IPS DF 19.7 (cell line): ENCODE data around the gene CSHL1.
"Not testable (repeated sequence)": the region's sequence is repeated elsewhere in the genome, so short reads cannot be mapped to it uniquely, and the experiment has no call there.

Source experiments
- DNase-seq: peaks from one replicate; pipeline ENCODE4 v3.0.0-alpha.2; 2013; ENCODE audit warnings: low read depth, low spot score

CSHL1 gene

DNA sequence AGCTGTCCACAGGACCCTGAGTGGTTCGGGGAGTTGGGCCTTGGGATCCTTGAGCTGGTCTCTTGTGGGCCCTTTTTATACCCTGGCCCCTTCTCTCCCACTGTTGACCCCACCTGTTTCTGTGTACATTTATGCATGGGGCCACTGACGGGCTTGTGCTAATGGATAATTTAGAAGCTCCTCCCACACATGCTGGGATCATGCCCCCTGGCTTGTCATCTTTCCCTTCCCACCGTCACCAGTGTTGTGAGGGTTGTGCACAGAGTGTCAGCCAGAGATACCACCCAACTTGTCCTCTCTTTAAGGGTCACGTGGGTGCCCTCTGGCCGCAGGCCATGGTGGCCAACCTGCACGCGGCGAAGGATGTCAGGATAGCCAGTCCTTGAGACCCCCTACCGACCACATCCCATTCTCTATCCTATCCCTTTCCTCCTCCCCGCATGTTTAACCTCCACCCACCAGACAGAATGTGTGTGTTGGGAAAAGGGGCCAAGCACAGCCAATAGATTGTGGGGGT is 7.8 kb upstream of the CSHL1 start, which contains the start of gene GH1:
TSS of gene GH1 (minus strand) at position 51 of the 517 bp plus-strand sequence. CDS start 63 bp downstream, outside the sequence.
- DNase-seq, result not testable (repeated sequence)

GRCh38 chr17:63918305-63918704 is 7.2 kb upstream of the CSHL1 start:
- DNase-seq, result no peak

GRCh38 chr17:63917646-63918045 is 6.6 kb upstream of the CSHL1 start:
- DNase-seq, result no peak

GRCh38 chr17:63917206-63917605 is 6.1 kb upstream of the CSHL1 start:
- not testable (repeated sequence) for DNase-seq

DNA sequence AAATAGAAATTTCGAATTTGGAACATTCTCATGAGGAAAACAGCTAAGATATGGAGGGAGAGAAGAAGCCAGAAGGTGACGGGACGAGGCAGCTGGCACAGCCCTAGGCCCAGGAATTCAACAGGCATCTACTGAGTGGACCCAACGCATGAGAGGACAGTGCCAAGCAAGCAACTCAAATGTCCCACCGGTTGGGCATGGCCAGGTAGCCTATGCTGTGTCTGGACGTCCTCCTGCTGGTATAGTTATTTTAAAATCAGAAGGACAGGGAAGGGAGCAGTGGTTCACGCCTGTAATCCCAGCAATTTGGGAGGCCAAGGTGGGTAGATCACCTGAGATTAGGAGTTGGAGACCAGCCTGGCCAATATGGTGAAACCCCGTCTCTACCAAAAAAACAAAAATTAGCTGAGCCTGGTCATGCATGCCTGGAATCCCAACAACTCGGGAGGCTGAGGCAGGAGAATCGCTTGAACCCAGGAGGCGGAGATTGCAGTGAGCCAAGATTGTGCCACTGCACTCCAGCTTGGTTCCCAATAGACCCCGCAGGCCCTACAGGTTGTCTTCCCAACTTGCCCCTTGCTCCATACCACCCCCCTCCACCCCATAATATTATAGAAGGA is 5.6 kb upstream of the CSHL1 start:
- DNase-seq, result no peak

- DNase-seq, result not testable (repeated sequence)
Observed at GRCh38 chr17:63915753-63916152, 4.7 kb upstream of the CSHL1 start.

- DNase-seq, result no peak
Observed at GRCh38 chr17:63914471-63914870, 3.4 kb upstream of the CSHL1 start.

GRCh38 chr17:63911657-63912100 is 621 bp upstream of the CSHL1 start:
- DNase-seq, result no peak

DNA sequence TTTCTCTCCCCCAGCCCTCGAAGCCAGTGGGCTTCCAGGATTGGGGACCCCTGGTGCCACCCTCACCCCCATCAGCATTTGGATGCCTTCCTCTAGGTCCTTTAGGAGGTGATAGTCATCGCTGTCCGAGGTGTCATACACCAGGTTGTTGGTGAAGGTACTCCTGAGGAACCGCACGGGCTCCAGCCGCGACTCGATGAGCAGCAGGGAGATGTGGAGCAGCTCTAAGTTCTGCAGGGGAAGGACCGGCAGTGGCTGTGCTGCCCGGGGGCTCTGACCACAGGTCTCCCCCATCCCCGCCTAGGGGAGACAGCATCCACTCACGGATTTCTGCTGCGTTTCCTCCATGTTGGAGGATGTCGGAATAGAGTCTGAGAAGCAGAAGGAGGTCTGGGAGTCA is 962 bp downstream of the CSHL1 start:
- no peak for DNase-seq

- not testable (repeated sequence) for DNase-seq
Observed at GRCh38 chr17:63909586-63909985, 1.5 kb downstream of the CSHL1 start.

GRCh38 chr17:63907161-63907778 is 3.8 kb downstream of the CSHL1 start:
- DNase-seq, result not testable (repeated sequence)

- DNase-seq, result not testable (repeated sequence)
Observed at GRCh38 chr17:63904796-63905195, 6.3 kb downstream of the CSHL1 start.

DNA sequence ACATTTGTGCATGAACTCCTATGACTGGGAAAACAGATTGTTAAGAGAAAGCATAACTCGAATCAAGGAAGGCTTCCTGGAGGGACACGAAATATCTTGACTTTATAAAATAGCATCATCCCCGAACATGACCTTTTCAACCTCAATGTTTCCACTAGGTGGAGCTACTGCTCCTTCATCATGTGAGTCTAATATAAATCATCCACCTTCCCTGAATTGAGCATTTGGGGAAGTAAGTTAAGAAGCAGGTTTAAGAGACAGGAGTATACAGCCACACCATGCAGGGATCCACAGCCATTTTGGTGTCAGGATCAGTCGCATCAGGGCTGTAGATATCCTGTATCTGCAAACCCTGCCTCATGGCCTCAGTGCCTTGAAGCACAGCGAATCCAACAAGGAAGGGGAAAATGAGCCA is 7.3 kb downstream of the CSHL1 start:
- not testable (repeated sequence) for DNase-seq

DNA sequence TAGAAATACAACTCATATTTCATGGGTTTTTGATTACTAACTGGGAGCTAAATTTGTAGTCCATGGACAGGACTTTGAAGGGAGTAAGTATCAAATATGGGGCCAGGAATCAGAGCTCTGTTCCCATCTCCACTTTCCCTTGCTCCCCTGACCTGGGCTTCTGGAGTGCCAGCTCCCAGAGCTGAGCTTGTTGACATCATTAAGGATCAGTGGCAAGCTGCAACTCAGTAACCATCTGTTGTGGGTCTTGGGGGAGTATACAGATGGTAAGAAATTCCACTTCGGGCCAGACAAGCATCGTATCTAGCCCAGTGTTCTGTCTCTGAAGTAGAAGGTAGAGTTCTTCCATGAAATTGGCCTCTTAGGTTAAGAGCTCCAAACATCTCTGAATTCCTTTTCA is 9.1 kb downstream of the CSHL1 start:
- DNase-seq, result not testable (repeated sequence)

DNA sequence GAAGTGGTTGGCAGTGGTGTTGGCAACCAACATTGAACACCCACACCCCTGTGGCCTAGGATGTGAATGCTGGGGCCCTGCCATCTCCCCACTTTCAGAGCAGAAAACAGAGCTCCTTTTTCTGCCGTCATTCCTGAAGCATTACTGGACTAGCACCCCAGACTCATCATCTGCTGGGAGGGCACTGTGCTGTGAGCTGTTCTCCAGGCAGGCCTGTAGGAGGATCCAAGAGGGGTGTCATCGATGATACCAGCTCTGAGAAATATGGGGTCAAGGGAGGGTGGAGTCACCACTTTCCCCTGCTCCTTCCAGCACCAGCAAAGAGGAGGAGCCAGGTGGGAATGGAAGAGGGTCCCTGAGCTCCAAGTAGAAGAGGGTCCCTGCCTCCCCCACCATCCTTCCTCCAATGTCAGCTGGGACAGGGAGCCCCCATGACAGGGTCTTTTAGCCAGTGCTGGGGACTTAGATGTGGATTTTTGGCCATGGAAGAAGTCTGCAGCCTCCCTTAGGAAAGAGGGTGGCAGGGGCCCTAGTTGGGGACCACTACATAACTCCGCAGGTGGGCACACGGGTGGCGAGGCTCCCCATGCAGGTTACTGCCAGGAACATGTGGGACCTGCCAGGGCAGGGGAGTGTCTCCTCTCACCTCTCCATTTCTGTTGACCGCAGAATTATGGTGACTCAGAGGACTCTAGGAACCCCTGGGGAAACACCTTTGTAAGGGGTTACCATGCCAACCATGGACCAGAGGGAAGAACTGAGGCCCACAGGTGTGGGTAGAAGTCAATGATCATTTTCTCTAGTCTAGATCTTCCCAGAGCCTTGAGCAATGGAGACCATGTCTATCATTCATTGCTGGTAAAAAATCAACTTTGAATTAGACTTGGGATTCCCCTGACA is 11.9 kb downstream of the CSHL1 start:
- not testable (repeated sequence) for DNase-seq

- DNase-seq, result not testable (repeated sequence)
Observed at GRCh38 chr17:63896524-63897354, 14.3 kb downstream of the CSHL1 start, which contains the start of gene CSH1. Gene CSH1 (minus strand): TSS chr17:63896574. CDS start chr17:63896511, 63 bp downstream.

GRCh38 chr17:63894821-63895220 is 16.2 kb downstream of the CSHL1 start:
- not testable (repeated sequence) for DNase-seq

DNA sequence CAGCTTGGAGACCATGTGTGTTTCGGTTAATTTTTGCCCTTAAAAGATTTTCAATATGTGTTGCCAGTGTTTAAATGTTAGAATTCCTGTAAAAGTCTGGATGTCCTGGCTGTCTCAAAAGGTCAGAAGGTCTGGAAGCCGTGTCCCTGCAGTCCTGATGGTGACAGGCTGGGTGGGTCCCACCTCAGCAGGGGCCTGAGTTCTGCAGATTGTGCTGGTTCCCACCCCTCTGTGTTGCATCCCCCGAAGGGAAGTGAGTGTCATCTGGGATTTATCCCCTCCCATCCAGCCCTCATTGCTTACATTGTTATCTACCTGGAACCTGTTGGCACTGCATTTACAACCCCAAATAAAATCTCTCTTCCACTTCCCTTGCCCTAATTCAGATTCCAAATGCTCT is 17.0 kb downstream of the CSHL1 start:
- DNase-seq, result not testable (repeated sequence)

DNA sequence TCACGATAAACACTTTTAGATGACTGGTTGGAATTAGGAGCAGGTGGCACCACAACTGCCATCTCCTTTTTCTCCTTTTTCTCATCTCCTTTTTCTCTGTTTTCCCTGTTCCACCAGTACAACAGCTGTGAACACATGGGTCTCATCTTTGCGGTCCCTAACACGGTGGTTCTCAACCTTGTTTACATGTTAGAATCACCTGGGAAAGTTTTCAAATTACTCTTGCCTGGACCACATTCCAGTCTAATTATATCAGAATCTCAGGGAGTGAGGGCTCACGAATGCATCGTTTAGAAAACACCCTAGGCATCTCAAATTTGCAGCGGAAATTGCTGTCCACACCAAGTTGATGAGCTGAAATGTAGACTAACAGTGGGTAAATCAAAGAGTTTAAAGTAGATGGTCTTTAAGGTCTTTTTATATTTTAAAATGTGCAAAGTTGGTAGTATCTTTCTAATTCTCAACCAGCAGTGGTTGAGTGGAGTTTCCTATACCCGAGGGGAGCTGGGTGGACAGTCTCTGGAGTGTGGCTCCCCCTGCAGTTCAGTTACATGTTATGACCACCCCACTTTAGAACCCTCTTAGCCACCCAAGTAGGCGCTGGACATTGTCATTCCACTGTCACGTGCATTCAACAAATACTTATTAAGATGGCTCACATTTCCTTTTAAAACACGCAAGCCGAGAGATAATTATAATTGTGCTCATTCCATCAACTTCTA is 18.6 kb downstream of the CSHL1 start:
- not testable (repeated sequence) for DNase-seq
